Activated T-helper 1 cell treated with anti-CD3 and anti-CD28 coated beads, Interleukin-2, amount 50 U/mL, for 16 hours (primary cell): ENCODE data around the gene TRIP12.
"Not testable (repeated sequence)": the region's sequence is repeated elsewhere in the genome, so short reads cannot be mapped to it uniquely, and the experiment has no call there.

Experiments used
- DNase-seq, 2 donors: peaks; one replicate each; pipeline ENCODE4 v3.0.0-alpha.2; 2020; ENCODE audit warnings: low read depth in 1 of 2, low spot score in 1 of 2

TRIP12 gene

GRCh38 chr2:229921892-229922448 is at the start of gene TRIP12:
TRIP12 (minus strand) TSS chr2:229922009; CDS start chr2:229880079, 41,930 bp downstream.
- DNase-seq = peak; percentile 77

- no peak for DNase-seq
These were observed 49.5 kb upstream of the TRIP12 start for GRCh38 chr2:229971298-229971790.

GRCh38 chr2:229970406-229970805 is 48.6 kb upstream of the TRIP12 start:
- DNase-seq = no peak

GRCh38 chr2:229969921-229970320 is 48.1 kb upstream of the TRIP12 start:
- no peak for DNase-seq

DNA sequence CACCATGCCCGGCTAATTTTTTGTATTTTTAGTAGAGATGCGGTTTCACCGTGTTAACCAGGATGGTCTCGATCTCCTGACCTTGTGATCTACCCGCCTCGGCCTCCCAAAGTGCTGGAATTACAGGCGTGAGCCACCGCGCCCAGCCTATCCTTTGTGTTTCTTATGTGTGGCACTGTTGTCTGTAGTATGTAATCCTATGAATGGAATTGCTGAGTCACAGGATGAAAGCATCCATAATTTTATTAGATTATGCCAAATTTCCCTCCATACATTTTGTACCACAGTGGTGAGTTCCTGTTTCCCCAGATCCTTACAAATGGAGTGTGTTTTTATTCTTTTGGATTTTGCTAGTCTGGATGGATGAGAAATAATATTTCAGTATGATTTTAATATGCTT is 41.8 kb upstream of the TRIP12 start:
- DNase-seq = not testable (repeated sequence)

DNA sequence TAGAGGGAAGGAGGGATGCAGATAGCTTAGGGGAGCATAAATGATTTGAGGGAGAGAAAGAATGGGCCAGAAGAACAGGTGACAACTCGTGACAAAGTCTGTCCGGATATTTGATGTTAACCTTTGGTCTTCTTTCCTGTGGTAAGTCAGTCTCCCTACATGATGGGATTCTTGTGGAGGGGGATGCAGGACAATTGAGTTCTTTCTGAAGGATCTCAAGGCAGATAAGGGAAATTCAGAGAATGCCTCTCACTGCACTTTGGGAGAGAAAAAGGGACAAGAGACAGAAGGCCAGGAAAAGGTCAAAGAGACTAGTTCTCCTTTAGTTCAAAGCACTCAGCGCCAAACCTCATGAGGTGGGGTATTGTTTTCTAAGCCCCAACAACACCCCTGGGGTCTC is 34.7 kb upstream of the TRIP12 start:
- no peak for DNase-seq

DNA sequence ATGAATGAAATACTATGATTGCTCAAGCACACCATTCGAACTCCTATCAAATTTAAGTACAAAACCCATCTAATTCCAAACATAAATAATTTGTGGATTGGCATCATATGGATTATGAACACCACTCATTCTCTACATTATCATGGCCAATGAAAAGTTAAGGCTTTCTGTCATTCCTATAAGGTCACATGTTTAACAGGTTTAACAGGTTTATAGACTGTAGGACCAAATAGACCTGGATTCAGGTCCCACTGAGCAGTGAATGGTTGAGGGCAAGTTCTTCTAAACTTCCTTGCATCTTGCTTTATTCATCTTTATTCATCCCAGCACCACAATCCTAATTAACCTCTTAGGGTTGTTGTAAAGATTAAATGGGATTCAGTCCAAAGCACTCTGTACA is 33.9 kb upstream of the TRIP12 start:
- no peak for DNase-seq

- no peak for DNase-seq
These were observed 30.5 kb upstream of the TRIP12 start for GRCh38 chr2:229952256-229952835.

DNA sequence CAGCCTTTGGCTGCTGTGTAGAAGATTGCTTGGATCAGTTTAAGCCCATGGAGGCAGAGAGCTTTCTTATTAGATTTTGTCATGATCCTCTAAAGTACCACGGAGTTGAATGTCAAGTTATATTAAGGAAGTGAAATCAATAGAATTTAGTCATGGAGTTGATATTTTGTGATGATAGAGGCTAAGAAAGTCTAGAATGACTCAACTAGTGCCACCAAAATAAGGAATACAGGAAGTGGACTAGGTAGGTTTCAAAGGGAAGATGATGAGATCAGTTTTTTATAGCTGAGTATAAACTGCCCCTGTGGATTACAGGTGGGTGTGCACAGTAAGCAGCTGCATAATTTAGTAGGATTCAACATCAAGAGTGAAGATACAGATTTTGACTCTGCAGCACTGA is 25.7 kb upstream of the TRIP12 start:
- DNase-seq = no peak

DNA sequence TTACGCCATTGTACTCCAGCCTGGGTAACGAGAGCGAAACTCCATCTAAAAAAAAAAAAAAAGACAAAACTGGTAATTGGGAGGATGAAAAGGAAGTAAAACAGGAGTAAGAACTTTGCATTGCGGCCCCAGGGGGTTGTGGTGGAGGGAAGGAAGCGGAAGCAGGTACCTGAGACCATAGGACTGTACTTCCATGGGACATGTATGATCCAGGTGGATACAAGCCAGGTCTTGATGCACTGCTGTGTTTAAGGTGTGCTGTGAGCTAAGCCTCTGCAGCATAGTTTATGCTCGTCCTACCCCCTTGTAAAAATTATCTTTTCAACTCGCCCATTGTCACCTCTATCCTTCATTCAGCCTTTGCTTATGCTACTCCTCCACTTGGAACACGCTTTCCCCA is 24.2 kb upstream of the TRIP12 start:
- DNase-seq = no peak

DNA sequence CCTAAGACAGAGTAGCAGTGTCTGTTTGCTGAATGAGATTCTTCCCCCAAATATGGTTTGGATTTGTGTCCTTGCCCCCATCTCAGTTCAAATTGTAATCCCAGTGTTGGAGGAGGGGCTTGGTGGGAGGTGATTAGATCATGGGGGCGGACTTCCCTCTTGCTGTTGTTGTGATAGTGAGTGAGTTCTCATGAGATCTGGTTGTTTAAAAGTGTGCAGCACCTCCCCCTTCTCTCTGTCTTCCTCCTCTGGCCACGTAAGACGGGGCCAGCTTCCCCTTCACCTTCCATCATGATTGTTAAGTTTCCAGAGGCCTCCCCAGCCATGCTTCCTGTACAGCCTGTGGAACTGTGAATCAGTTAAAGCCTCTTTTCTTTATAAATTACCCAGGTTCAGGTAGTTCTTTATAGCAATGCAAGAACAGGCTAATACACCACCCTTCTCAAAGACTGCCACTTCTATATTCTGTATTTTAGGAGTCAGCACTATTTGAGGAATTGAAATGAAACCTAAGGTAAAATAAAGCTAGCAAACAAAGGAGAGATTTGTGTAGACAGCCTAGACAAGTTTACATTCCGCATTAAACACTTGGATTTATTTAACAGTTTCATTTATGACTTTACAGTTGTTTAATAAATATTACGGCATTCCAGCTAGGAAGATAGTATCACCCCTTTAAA is 22.1 kb upstream of the TRIP12 start:
- DNase-seq = no peak

GRCh38 chr2:229943171-229943570 is 21.4 kb upstream of the TRIP12 start:
- DNase-seq = no peak

- no peak for DNase-seq
These were observed 20.9 kb upstream of the TRIP12 start for GRCh38 chr2:229942671-229943070.

- no peak for DNase-seq
These were observed 15.7 kb upstream of the TRIP12 start for GRCh38 chr2:229937537-229937936.

DNA sequence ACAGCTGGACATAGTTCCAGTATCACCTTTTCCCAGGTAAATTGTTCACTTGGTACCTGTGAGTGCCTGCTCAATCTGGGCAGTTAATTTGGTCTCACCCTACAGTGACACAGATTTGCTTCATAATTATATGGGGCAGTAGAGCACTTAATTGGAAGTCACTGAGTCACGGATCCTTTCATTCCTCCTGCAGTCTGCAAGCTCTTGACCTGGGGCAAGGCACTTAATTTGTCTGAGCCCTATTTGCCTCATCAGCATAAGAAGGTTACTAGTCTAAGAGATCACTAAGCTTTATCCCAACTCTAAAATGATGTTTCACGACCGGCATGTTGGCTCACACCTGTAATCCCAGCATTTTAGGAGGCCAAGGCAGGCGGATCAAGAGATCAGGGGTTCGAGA is 9.4 kb upstream of the TRIP12 start:
- no peak for DNase-seq

DNA sequence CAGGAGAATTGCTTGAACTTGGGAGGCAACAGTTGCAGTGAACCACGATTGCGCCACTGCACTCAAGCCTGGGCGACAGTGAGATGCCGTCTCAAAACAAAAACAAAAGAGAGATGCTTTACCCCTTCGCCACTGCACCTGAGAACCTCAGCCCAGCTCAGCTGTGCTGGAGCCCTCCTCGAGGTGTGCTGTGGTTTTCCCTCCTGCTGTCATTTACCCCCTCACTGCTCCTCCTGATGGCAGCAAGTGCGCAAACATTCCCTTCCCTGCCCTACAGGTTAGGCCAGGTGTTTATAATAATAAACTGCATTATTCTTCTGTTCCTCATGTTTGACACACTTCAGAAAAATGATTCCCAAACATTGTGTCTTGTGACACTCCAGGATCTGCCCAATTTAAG is 8.8 kb upstream of the TRIP12 start:
- no peak for DNase-seq

GRCh38 chr2:229927817-229928321 is 6.1 kb upstream of the TRIP12 start:
- no peak for DNase-seq

DNA sequence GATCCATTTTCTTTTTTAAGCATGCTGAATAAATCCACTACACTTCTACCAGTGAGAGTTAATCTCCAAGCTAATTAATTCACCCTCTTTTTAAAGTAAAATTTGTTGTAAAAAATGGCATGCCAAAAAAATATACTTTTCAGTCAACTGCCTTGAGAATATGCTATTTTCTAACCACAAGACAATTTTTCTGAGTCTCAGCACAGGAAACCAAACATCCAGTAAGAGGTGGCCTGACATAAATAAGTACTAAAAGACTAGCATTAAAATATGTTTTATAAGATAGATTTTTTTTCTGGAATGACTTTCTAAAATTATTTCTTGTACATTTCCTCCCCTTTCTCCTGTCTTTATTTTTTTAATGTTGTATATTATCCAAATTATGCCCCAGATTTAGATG is 3.4 kb upstream of the TRIP12 start:
- no peak for DNase-seq

GRCh38 chr2:229924541-229924940 is 2.7 kb upstream of the TRIP12 start:
- DNase-seq = not testable (repeated sequence)

- peak; percentile 77 to 83 for DNase-seq
These were observed 909 bp upstream of the TRIP12 start, which contains the start of gene FBXO36 for GRCh38 chr2:229922449-229923386. FBXO36 (plus strand) TSS chr2:229922503; CDS start chr2:229922514, 11 bp downstream.
